ENCODE results near the gene RAC2. TPM values are rescaled to one million over a fixed set of nuclear protein-coding genes. Genes with fewer than 3 reads are reported as not detected.

Gene RAC2
- total and polyA plus RNA-seq, 2 experiments from 2014 or later = 0.98 to 2.0 TPM

DNA sequence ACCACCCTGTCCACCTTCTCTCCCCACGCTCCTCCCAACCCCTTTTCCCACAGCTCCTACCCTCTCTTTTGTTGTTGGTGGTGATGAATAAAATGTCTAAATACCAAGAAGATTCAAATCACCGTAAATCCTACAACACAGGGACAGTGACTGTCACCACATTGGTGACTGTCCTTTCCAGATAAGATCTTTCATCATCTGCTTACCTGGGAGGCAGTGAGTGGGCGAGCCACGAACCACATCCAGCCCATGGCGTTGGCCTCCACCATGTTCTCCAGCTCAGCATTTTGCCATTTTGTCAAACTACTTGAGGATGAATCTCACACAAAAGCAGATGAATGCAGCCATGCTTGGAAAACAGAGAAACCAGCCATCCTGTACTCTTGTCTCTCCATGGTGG lies 31.6 kb upstream of the RAC2 start:
- TF ChIP-seq, protein P1, sequence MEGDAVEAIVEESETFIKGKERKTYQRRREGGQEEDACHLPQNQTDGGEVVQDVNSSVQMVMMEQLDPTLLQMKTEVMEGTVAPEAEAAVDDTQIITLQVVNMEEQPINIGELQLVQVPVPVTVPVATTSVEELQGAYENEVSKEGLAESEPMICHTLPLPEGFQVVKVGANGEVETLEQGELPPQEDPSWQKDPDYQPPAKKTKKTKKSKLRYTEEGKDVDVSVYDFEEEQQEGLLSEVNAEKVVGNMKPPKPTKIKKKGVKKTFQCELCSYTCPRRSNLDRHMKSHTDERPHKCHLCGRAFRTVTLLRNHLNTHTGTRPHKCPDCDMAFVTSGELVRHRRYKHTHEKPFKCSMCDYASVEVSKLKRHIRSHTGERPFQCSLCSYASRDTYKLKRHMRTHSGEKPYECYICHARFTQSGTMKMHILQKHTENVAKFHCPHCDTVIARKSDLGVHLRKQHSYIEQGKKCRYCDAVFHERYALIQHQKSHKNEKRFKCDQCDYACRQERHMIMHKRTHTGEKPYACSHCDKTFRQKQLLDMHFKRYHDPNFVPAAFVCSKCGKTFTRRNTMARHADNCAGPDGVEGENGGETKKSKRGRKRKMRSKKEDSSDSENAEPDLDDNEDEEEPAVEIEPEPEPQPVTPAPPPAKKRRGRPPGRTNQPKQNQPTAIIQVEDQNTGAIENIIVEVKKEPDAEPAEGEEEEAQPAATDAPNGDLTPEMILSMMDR (IDR thresholded peaks at IDR 0.05; ENCODE audit: low read depth, low read length) = no peak
- Histone ChIP-seq H3K4me3 (no peak overlapping the region), H3K4me1 (ENCODE audit: low read depth) (no peaks in the 10 kb centered on the region), H3K9me3 (ENCODE audit: low read depth) (no peaks in the 10 kb centered on the region), H3K27ac (no peak overlapping the region), H3K27me3 (no peaks in the 10 kb centered on the region), H3K36me3 (no peaks in the 10 kb centered on the region)
- no peak for DNase-seq (ENCODE audit: low read depth in 1 of 2, low spot score in 1 of 2)

DNA sequence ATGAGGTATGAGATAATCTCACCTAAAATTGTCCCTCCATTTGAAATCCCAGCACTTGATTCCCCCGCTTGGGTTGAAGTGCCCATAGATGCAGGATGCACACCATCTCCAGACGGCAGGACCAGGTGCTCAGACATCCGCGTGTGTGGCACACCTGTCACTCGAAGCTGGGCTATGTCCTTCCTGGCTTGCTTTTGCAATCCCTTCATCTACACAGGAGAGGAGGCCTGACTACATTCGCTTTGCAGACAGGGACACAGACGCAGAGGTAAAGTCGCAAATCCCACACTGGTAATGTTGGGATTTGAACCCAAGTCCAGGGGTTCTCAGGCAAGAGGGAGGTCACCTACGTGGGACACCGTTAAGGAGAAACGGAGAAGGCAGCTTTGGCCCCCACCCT lies 31.1 kb upstream of the RAC2 start:
- no peak for DNase-seq (ENCODE audit: low read depth in 1 of 2, low spot score in 1 of 2)
- TF ChIP-seq, protein P1 (IDR thresholded peaks at IDR 0.05; ENCODE audit: low read depth, low read length) = no peak

GRCh38 chr22:37274380-37274862 lies 30.4 kb upstream of the RAC2 start:
- Histone ChIP-seq H3K27me3 (no peaks in the 10 kb centered on the region), H3K27ac (no peak overlapping the region)
- TF ChIP-seq, protein P1 (IDR thresholded peaks at IDR 0.05; ENCODE audit: low read depth, low read length) = no peak

More for the DNA sequence above, 31.1 kb upstream of the RAC2 start:
- Histone ChIP-seq H3K27ac (no peak overlapping the region), H3K4me1 (ENCODE audit: low read depth) (no peaks in the 10 kb centered on the region), H3K9me3 (ENCODE audit: low read depth) (no peaks in the 10 kb centered on the region), H3K4me3 (no peak overlapping the region), H3K36me3 (no peaks in the 10 kb centered on the region), H3K27me3 (no peaks in the 10 kb centered on the region)

DNA sequence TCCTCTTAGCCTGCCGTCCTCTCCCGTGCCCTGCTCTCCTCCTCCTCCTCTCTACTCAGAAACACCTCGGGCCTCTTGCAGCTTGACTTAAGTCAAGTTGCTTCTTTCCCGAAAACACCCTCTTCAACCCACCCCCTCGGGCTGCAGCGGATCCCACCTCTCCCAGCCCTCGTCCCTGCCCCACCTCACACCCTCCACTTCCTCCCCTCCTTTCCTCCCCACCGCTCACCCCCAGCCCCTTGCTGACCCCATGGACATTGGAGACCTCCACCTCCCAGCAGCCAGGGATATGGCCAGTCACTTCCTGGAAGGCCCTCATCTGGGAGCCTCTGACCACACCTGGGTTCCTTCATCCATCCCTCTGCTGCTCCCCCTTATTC lies 29.8 kb upstream of the RAC2 start:
- DNase-seq (ENCODE audit: low read depth in 1 of 2, low spot score in 1 of 2) = no peak
- Histone ChIP-seq H3K4me3 (no peak overlapping the region), H3K36me3 (no peaks in the 10 kb centered on the region), H3K9me3 (ENCODE audit: low read depth) (no peaks in the 10 kb centered on the region), H3K27ac (no peak overlapping the region), H3K4me1 (ENCODE audit: low read depth) (no peaks in the 10 kb centered on the region), H3K27me3 (no peaks in the 10 kb centered on the region)
- TF ChIP-seq, protein P1 (IDR thresholded peaks at IDR 0.05; ENCODE audit: low read depth, low read length) = no peak

More at GRCh38 chr22:37274380-37274862, 30.4 kb upstream of the RAC2 start:
- Histone ChIP-seq H3K4me3 (no peak overlapping the region), H3K4me1 (ENCODE audit: low read depth) (no peaks in the 10 kb centered on the region), H3K36me3 (no peaks in the 10 kb centered on the region), H3K9me3 (ENCODE audit: low read depth) (no peaks in the 10 kb centered on the region)
- DNase-seq (ENCODE audit: low read depth in 1 of 2, low spot score in 1 of 2) = no peak

GRCh38 chr22:37273126-37273845 lies 29.2 kb upstream of the RAC2 start:
- DNase-seq (ENCODE audit: low read depth in 1 of 2, low spot score in 1 of 2) = peak in 1 of 2 donors; percentile 72
- TF ChIP-seq, protein P1 (IDR thresholded peaks at IDR 0.05; ENCODE audit: low read depth, low read length) = no peak

More at GRCh38 chr22:37273126-37273845, 29.2 kb upstream of the RAC2 start:
- H3K4me3 ChIP-seq = no peak overlapping the region
- H3K36me3 ChIP-seq = no peaks in the 10 kb centered on the region
- H3K27ac ChIP-seq = no peak overlapping the region
- no peaks in the 10 kb centered on the region for H3K27me3 ChIP-seq
- H3K4me1 ChIP-seq (ENCODE audit: low read depth) = no peaks in the 10 kb centered on the region
- H3K9me3 ChIP-seq (ENCODE audit: low read depth) = no peaks in the 10 kb centered on the region
